ENCODE data around the gene LIMK1.
"Not testable (repeated sequence)": the region's sequence is repeated elsewhere in the genome, so short reads cannot be mapped to it uniquely, and the experiment has no call there.

The LIMK1 gene
- 45.3 to 168 (median 117) reads per million in 4 experiments for total RNA-seq

- DNase-seq: peak; percentile 78
These were observed at the start of gene LIMK1 for GRCh38 chr7:74083117-74083876. Gene LIMK1, plus strand, starts transcription at chr7:74083804. Its CDS starts 187 bp downstream, at chr7:74083991.

GRCh38 chr7:74037609-74038008 lies 46.0 kb upstream of the LIMK1 start:
- no peak for DNase-seq

GRCh38 chr7:74038194-74038961 lies 45.2 kb upstream of the LIMK1 start:
- no peak for DNase-seq

GRCh38 chr7:74039337-74039736 lies 44.3 kb upstream of the LIMK1 start:
- no peak for DNase-seq

- no peak for DNase-seq
These were observed 43.4 kb upstream of the LIMK1 start for GRCh38 chr7:74040101-74040790.

GRCh38 chr7:74040791-74041520 lies 42.6 kb upstream of the LIMK1 start:
- no peak for DNase-seq

GRCh38 chr7:74042746-74043522 lies 40.7 kb upstream of the LIMK1 start:
- DNase-seq: no peak

GRCh38 chr7:74043523-74043951 lies 40.1 kb upstream of the LIMK1 start:
- DNase-seq: no peak

GRCh38 chr7:74044366-74045350 lies 38.9 kb upstream of the LIMK1 start:
- DNase-seq: no peak

- DNase-seq: not testable (repeated sequence)
These were observed 37.0 kb upstream of the LIMK1 start for GRCh38 chr7:74046581-74046980.

- DNase-seq: no peak
These were observed 35.7 kb upstream of the LIMK1 start for GRCh38 chr7:74047804-74048380.

GRCh38 chr7:74048999-74049599 lies 34.5 kb upstream of the LIMK1 start:
- DNase-seq: no peak

GRCh38 chr7:74049997-74050798 lies 33.4 kb upstream of the LIMK1 start:
- no peak for DNase-seq

- DNase-seq: no peak
These were observed 32.4 kb upstream of the LIMK1 start for GRCh38 chr7:74051193-74051592.

GRCh38 chr7:74051629-74052410 lies 31.8 kb upstream of the LIMK1 start:
- no peak for DNase-seq

- DNase-seq: no peak
These were observed 31.0 kb upstream of the LIMK1 start for GRCh38 chr7:74052628-74053027.

GRCh38 chr7:74053589-74054186 lies 29.9 kb upstream of the LIMK1 start:
- no peak for DNase-seq
